Measurements from ENCODE around the gene VIPR1. TPM values are rescaled to one million over a fixed set of nuclear protein-coding genes. Genes with fewer than 3 reads are reported as not detected.
A peak's percentile ranks its signal among the peaks of the same experiment; 100 is the strongest.
"Not testable (repeated sequence)": the region's sequence is repeated elsewhere in the genome, so short reads cannot be mapped to it uniquely, and the experiment has no call there.

The VIPR1 gene
- polyA plus RNA-seq, 1 donor: 75.3 TPM

GRCh38 chr3:42569593-42570142 is 67.2 kb downstream of the VIPR1 start:
- Histone ChIP-seq H3K4me3 (ENCODE audit: low read length) (no peak overlapping the region), H3K27me3 (ENCODE audit: control insufficient read depth, insufficient read depth, low read length) (no peaks in the 10 kb centered on the region), H3K36me3 (ENCODE audit: control insufficient read depth, insufficient read depth, low read length) (peaks cover 36% of the 10 kb centered on the region), H3K4me1 (ENCODE audit: control insufficient read depth, insufficient read depth, low read length) (no peaks in the 10 kb centered on the region), H3K27ac (ENCODE audit: low read length) (no peak overlapping the region), H3K9me3 (ENCODE audit: control insufficient read depth, low read depth, low read length) (peaks cover 3% of the 10 kb centered on the region)
- no peak for DNase-seq
- no CpG with 5 or more reads among the region's 2 CpGs for WGBS (ENCODE audit: insufficient coverage, low lambda C conversion rate)

DNA sequence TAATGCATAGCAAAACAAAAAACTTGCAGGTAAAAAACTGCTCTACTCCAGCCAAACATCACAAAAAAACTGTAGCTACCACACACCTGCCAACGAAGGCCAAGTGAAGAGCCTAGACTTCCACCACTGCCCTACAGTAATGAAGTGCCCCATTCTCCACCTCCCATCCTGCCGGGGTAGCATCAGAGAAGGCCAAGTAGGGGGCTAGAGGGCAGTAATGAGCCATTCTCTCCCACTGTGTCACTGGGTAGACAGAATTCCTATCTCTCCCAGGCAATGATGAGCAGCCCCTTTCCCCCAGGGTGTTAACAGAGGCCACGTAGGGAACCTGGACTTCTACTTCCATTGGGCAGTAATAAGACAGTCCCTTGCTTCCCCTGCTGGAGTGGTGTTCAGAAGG is 69.8 kb downstream of the VIPR1 start:
- H3K4me3 ChIP-seq (ENCODE audit: low read length): no peak overlapping the region
- H3K4me1 ChIP-seq (ENCODE audit: control insufficient read depth, insufficient read depth, low read length): no peaks in the 10 kb centered on the region
- peak; percentile 22 to 36 for DNase-seq
- H3K27ac ChIP-seq (ENCODE audit: low read length): no peak overlapping the region
- no peaks in the 10 kb centered on the region for H3K27me3 ChIP-seq (ENCODE audit: control insufficient read depth, insufficient read depth, low read length)
- H3K36me3 ChIP-seq (ENCODE audit: control insufficient read depth, insufficient read depth, low read length): peaks cover 21% of the 10 kb centered on the region
- peaks cover 3% of the 10 kb centered on the region for H3K9me3 ChIP-seq (ENCODE audit: control insufficient read depth, low read depth, low read length)
- WGBS (ENCODE audit: insufficient coverage, low lambda C conversion rate): no CpG with 5 or more reads among the region's 3 CpGs

DNA sequence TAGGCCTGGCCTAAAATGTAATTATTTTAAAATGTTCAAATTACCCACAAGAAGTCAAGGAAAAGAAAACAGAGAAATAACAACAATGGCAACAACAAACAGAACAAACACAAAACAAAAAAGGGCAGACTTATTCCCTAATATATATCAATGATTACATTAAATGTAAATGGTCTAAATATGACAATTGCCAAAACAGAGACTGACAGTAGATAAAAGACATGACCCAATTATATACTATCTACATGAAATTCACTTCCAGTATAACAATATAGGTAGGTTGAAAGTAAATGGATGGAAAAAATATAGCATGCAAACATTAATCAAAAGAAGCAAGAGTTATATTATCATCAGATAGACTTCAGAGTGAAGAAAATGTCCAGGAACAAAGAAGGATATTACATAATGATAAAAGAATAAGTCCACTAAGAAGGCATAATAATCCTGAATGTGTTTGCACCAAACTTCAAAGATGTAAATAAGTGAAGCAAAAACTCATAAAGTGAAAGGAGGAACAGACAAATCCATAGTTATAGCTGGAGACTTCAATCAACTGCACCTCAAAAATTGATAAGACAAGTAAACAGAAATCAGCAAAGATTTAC is 72.8 kb downstream of the VIPR1 start:
- no peak overlapping the region for H3K4me3 ChIP-seq (ENCODE audit: low read length)
- H3K36me3 ChIP-seq (ENCODE audit: control insufficient read depth, insufficient read depth, low read length): peaks cover 11% of the 10 kb centered on the region
- no peak overlapping the region for H3K27ac ChIP-seq (ENCODE audit: low read length)
- H3K27me3 ChIP-seq (ENCODE audit: control insufficient read depth, insufficient read depth, low read length): no peaks in the 10 kb centered on the region
- DNase-seq: no peak
- no peaks in the 10 kb centered on the region for H3K4me1 ChIP-seq (ENCODE audit: control insufficient read depth, insufficient read depth, low read length)
- H3K9me3 ChIP-seq (ENCODE audit: control insufficient read depth, low read depth, low read length): peaks cover 3% of the 10 kb centered on the region

DNA sequence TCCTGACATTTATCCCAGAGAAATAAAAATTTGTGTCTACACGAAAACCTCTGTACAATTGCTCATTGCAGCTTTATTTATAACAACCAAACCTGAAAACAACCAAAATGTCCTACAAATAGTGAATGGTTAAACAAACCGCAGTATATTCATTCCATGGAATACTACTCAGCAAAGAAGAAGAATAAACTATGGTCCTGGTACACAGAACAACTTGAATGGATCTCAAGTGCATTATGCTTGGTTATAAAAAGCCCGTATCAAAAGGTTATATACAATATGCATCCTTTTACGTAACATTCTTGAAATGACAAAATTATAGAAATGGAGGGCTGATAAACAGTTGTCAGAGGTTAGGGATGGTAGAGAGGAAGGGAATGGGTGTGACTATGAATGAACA is 75.6 kb downstream of the VIPR1 start:
- WGBS (ENCODE audit: insufficient coverage, low lambda C conversion rate): 90% methylated on average over 2 of the region's 4 CpGs
- Histone ChIP-seq H3K4me3 (ENCODE audit: low read length) (no peak overlapping the region), H3K4me1 (ENCODE audit: control insufficient read depth, insufficient read depth, low read length) (peaks cover 6% of the 10 kb centered on the region), H3K9me3 (ENCODE audit: control insufficient read depth, low read depth, low read length) (peaks cover 3% of the 10 kb centered on the region), H3K27me3 (ENCODE audit: control insufficient read depth, insufficient read depth, low read length) (no peaks in the 10 kb centered on the region), H3K36me3 (ENCODE audit: control insufficient read depth, insufficient read depth, low read length) (peaks cover 7% of the 10 kb centered on the region), H3K27ac (ENCODE audit: low read length) (no peak overlapping the region)
- DNase-seq: no peak

- DNase-seq; H3K4me1 ChIP-seq (ENCODE audit: control insufficient read depth, insufficient read depth, low read length); H3K27ac ChIP-seq (ENCODE audit: low read length); H3K4me3 ChIP-seq (ENCODE audit: low read length); H3K36me3 ChIP-seq (ENCODE audit: control insufficient read depth, insufficient read depth, low read length); H3K27me3 ChIP-seq (ENCODE audit: control insufficient read depth, insufficient read depth, low read length); H3K9me3 ChIP-seq (ENCODE audit: control insufficient read depth, low read depth, low read length): not testable (repeated sequence)
- 100% methylated on average over 2 of the region's 4 CpGs for WGBS (ENCODE audit: insufficient coverage, low lambda C conversion rate)
Observed at GRCh38 chr3:42579346-42579745, 76.9 kb downstream of the VIPR1 start.

GRCh38 chr3:42581400-42581708 is 78.9 kb downstream of the VIPR1 start:
- peaks cover 6% of the 10 kb centered on the region for H3K4me1 ChIP-seq (ENCODE audit: control insufficient read depth, insufficient read depth, low read length)
- H3K36me3 ChIP-seq (ENCODE audit: control insufficient read depth, insufficient read depth, low read length): no peaks in the 10 kb centered on the region
- H3K4me3 ChIP-seq (ENCODE audit: low read length): peak overlapping the region; percentile 71
- H3K27me3 ChIP-seq (ENCODE audit: control insufficient read depth, insufficient read depth, low read length): no peaks in the 10 kb centered on the region
- no CpG with 5 or more reads among the region's 11 CpGs for WGBS (ENCODE audit: insufficient coverage, low lambda C conversion rate)
- peak overlapping the region; percentile 97 for H3K27ac ChIP-seq (ENCODE audit: low read length)
- DNase-seq: no peak
- no peaks in the 10 kb centered on the region for H3K9me3 ChIP-seq (ENCODE audit: control insufficient read depth, low read depth, low read length)

- peak within 1 kb of the TSS; percentile 71 for H3K4me3 ChIP-seq (ENCODE audit: low read length)
- H3K27me3 ChIP-seq (ENCODE audit: control insufficient read depth, insufficient read depth, low read length): no peaks in the 10 kb centered on the region
- no CpG with 5 or more reads among the region's 77 CpGs for WGBS (ENCODE audit: insufficient coverage, low lambda C conversion rate)
- H3K27ac ChIP-seq (ENCODE audit: low read length): peak within 1 kb of the TSS; percentile 97
- H3K4me1 ChIP-seq (ENCODE audit: control insufficient read depth, insufficient read depth, low read length): peaks cover 6% of the 10 kb centered on the region
- H3K9me3 ChIP-seq (ENCODE audit: control insufficient read depth, low read depth, low read length): no peaks in the 10 kb centered on the region
- H3K36me3 ChIP-seq (ENCODE audit: control insufficient read depth, insufficient read depth, low read length): no peaks in the 10 kb centered on the region
- peak; percentile 95 to 99 for DNase-seq
Observed at GRCh38 chr3:42581709-42582473, 79.4 kb downstream of the VIPR1 start, which contains the start of gene SEC22C. Gene SEC22C (minus strand): TSS chr3:42581967. CDS start chr3:42569046, 12,921 bp downstream.

DNA sequence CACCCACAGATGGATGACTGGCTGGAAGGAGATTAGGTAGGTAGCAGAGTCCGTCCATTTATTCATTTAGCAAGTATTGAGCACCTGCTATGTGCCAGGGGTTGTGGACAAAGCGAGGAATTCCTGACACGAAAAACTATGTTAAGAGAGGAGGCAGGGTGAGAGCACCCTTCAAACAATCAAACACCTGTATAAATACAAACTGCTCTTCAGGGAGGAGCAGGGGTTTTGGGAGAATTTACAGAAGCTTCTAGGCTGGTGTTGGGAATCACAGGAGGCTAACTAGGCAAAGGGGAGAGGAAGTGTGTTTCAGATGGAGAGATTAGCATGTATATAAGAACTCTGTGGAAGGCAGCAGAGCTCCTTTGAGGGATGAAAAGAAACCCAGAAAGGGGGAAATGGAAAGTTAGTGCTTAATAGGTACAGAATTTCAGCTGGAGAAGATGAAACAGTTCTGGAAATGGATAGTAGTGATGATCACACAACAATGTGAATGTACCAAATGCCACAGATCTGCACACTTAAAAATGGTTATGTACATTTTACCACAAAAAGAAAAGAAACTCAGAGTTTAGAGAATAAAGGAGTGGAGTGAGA is 80.1 kb downstream of the VIPR1 start:
- no peak for DNase-seq
- H3K36me3 ChIP-seq (ENCODE audit: control insufficient read depth, insufficient read depth, low read length): no peaks in the 10 kb centered on the region
- peaks cover 6% of the 10 kb centered on the region for H3K4me1 ChIP-seq (ENCODE audit: control insufficient read depth, insufficient read depth, low read length)
- H3K9me3 ChIP-seq (ENCODE audit: control insufficient read depth, low read depth, low read length): no peaks in the 10 kb centered on the region
- WGBS (ENCODE audit: insufficient coverage, low lambda C conversion rate): no CpG with 5 or more reads among the region's 3 CpGs
- no peaks in the 10 kb centered on the region for H3K27me3 ChIP-seq (ENCODE audit: control insufficient read depth, insufficient read depth, low read length)
- H3K4me3 ChIP-seq (ENCODE audit: low read length): peak overlapping the region; percentile 71
- H3K27ac ChIP-seq (ENCODE audit: low read length): peak overlapping the region; percentile 97

Other genes starting within 250 kb of the VIPR1 start
- 119 TPM for gene CCK, start 236.5 kb upstream of the VIPR1 start, polyA plus RNA-seq
- gene LYZL4, start 92.0 kb upstream of the VIPR1 start, polyA plus RNA-seq: not detected
- gene SEC22C, start 79.3 kb downstream of the VIPR1 start, polyA plus RNA-seq: 49.2 TPM
- gene SS18L2, start 88.2 kb downstream of the VIPR1 start, polyA plus RNA-seq: 47.5 TPM
- gene NKTR, start 98.0 kb downstream of the VIPR1 start, polyA plus RNA-seq: 138 TPM
- 12.5 TPM for gene ZBTB47, start 151.1 kb downstream of the VIPR1 start, polyA plus RNA-seq
- gene KLHL40, start 182.9 kb downstream of the VIPR1 start, polyA plus RNA-seq: 0.25 TPM
- 0.18 TPM for gene HHATL, start 200.2 kb downstream of the VIPR1 start, polyA plus RNA-seq